ENCODE results near the gene YOD1.

Gene YOD1

DNA sequence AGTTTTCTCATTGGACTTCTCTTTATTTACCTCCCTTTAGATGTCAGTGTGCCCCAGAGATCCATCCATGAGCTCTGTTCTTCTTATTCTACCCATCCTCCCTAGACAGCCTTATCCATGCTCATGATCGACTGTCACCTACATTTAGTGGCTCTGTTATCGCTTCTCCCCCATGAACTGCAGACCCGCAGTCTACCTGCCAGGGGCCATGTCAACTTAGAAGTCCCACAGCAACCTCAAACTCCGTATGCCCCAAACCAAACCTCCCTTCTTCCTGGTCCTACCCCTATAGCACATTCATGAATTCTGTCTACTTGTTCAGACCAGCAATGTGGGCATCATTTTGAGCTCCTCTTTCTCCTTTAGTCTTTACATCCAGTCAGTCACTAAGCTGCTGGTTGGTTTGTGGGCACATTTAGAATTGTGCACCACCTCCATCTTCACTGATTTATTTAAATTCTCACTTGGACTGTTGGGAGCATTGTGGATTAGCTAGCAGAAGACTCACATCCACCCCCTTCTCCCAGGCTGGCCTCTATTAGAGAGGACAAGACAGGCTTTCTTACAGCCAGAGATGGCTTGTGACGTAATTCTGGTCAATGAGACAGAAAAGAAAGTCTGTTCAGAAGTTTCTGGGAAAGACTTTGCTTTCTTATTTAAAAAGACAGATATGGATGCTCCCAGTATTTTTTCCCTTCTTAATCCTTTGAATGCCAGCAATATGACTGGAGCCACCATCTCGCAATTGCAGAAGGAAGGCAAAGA is 37.5 kb downstream of the YOD1 start:
- TF ChIP-seq, protein P1, sequence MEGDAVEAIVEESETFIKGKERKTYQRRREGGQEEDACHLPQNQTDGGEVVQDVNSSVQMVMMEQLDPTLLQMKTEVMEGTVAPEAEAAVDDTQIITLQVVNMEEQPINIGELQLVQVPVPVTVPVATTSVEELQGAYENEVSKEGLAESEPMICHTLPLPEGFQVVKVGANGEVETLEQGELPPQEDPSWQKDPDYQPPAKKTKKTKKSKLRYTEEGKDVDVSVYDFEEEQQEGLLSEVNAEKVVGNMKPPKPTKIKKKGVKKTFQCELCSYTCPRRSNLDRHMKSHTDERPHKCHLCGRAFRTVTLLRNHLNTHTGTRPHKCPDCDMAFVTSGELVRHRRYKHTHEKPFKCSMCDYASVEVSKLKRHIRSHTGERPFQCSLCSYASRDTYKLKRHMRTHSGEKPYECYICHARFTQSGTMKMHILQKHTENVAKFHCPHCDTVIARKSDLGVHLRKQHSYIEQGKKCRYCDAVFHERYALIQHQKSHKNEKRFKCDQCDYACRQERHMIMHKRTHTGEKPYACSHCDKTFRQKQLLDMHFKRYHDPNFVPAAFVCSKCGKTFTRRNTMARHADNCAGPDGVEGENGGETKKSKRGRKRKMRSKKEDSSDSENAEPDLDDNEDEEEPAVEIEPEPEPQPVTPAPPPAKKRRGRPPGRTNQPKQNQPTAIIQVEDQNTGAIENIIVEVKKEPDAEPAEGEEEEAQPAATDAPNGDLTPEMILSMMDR (IDR thresholded peaks at IDR 0.05; ENCODE audit: low read depth, low read length) = no peak
- no peak for DNase-seq (ENCODE audit: extremely low read depth, low read depth)

DNA sequence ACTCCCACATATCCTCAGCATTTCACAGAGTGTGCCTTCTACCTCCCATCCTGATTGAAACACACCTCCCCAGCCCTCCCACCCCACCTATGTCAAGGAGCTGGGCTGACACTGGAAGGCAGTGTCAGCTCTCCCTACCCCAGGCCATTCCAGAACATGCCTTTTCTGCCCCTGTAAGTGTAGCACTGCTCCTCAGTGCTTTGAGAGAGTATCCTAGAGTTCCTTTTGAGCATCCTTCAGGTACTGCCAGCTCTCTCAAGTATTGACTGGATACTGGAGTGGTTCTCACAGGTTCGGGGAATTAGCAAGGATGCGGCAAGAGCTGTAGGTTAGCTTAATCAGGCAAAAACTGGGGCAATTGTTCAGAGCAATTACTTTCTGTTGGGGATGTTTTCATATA is 40.3 kb downstream of the YOD1 start:
- no peak for DNase-seq (ENCODE audit: extremely low read depth, low read depth)
- TF ChIP-seq, protein P1 (IDR thresholded peaks at IDR 0.05; ENCODE audit: low read depth, low read length) = no peak

DNA sequence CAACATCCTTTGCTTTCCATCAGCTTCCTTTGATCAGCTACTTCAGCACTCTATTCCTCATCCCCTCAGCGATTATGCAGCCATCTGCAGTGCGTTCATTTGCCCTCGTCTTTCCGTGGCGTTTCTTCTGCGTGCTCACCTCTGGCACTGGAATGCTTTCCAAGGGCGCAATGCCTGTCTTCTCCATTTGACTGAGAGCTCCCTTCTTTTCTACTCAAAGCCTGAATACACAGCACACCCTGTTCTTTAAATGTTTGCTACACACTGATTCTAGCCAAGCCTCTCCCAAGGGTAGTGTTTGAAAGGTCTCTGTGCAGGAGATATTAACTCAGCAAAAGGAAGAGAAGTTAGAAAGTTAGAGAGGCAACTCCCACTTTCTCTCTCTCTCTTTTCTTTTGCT is 41.1 kb downstream of the YOD1 start:
- TF ChIP-seq, protein P1 (IDR thresholded peaks at IDR 0.05; ENCODE audit: low read depth, low read length) = no peak
- DNase-seq (ENCODE audit: extremely low read depth, low read depth) = no peak

DNA sequence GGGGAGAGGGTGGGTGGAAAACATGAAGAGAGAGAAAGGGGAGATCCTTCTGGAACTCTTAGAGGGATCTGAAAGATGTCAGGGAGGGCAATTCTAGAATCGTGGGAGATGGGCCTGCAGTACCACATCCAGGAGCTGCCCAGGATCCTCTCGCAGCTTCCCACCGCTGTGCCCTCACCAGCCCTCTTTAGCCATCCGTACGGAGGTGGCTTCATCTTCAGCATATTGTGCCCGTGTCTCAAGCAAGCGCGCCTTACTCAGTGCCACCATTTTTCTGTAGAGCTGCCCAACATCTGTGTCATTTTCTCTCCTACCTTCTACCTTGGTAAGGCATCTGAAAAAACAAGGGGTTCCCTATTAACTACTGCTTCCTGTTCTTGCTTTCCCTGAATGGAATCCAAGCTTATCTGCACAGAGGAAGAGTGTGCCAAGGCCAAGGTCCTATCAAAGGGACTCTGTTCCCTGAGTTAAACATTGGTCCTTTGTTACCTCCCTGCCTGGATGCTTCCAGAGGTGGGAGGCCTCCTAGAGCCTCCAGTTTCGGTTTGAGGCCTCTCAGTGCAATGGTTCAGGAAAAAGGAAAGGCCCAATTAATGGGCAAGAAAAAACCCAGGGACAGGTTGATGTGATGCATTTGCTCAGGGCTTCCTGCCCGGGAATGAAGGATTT is 41.7 kb downstream of the YOD1 start:
- no peak for DNase-seq (ENCODE audit: extremely low read depth, low read depth)
- TF ChIP-seq, protein P1 (IDR thresholded peaks at IDR 0.05; ENCODE audit: low read depth, low read length) = no peak

DNA sequence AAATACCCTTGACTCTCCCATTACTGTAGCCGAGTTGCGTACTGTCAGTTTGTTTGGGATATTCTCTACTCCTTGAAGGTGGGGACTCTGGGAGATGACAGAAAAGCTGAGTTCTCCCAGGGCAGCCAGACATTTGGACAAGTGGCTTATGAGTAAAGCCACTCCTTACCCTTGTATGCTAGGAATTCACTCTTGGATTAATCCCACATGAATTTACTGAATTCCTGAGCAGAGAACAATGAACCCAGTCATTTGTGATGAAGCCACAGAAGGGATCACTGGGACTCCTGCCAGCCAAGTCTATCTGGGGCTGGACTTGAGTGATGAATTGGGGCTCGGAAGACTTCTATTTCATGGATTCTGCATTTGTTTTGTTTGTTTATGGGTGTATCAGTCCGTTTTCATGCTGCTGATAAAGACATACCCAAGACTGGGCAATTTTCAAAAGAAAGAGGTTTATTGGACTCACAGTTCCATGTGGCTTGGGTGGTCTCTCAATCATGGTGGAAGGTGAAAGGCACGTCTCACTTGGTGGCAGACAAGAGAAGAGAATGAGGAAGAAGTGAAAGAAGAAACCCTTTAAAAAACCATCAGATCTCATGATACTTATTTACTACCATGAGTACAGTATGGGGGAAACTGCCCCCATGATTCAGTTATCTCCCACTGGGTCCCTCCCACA is 43.5 kb downstream of the YOD1 start:
- DNase-seq (ENCODE audit: extremely low read depth, low read depth) = peak; percentile 60
- TF ChIP-seq, protein P1 (IDR thresholded peaks at IDR 0.05; ENCODE audit: low read depth, low read length) = no peak

DNA sequence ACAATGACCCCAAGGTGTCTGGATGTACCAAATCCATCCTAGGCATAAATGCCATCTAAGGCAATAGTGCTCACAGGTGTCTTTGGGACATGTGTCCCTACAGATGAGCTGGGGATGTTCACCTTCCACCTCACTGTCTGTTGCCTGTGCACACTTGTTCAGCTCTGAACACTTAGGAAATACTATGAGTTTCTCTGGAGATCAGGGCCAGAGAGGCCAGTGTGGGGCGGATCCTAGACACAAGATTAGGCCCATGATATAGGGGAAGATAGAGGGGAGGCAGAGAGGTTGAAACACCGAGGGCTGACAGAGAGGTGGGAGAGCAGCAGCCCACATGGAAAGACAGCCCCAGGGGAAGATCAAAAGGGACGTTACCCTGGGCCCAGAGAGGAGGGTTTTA is 44.1 kb downstream of the YOD1 start:
- TF ChIP-seq, protein P1 (IDR thresholded peaks at IDR 0.05; ENCODE audit: low read depth, low read length) = no peak
- DNase-seq (ENCODE audit: extremely low read depth, low read depth) = no peak

DNA sequence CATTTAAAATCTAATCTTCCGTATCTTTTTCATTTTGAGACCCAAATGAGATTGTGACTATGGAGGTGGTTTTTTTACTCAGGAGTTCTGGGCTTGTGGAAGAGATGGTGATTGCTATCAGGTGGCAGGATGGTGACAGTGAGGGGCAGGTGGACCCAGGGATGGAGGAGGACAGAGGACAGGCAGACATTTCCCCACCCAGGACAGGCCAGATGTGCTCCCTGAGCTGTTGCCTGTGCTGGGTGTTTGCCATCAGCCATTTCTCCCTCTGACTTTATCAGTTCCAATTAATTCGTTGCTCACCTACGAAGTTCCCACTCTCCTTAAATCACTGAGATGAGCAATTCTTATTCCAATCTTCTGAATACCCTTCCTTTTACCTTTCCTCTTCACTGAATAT is 44.9 kb downstream of the YOD1 start:
- TF ChIP-seq, protein P1 (IDR thresholded peaks at IDR 0.05; ENCODE audit: low read depth, low read length) = no peak
- no peak for DNase-seq (ENCODE audit: extremely low read depth, low read depth)
